SJCRH30 (cell line): Measurements from ENCODE around the gene SORCS2. TPM values are rescaled to one million over a fixed set of nuclear protein-coding genes. Genes with fewer than 3 reads are reported as not detected.

Source experiments
- DNase-seq, 2 experiments: peaks; one replicate each; pipeline ENCODE4 v3.0.0-alpha.2; 2015 to 2020
- H3K27ac ChIP-seq: fragments of 250-450 bp; sonication (Bioruptor Pico); 2 replicates; pipeline ENCODE4 v1.5.1; 2020; ENCODE audit warnings: mild to moderate bottlenecking, moderate library complexity
- H3K27me3 ChIP-seq: fragments of 250-450 bp; sonication (Bioruptor Pico); 2 replicates; pipeline ENCODE4 v1.5.1; 2020; ENCODE audit warnings: mild to moderate bottlenecking, moderate library complexity
- H3K36me3 ChIP-seq: fragments of 250-450 bp; sonication (Bioruptor Pico); 2 replicates; pipeline ENCODE4 v1.5.1; 2020; ENCODE audit warnings: mild to moderate bottlenecking, moderate library complexity
- H3K4me1 ChIP-seq: fragments of 250-450 bp; sonication (Bioruptor Pico); 2 replicates; pipeline ENCODE4 v1.5.1; 2020; ENCODE audit warnings: mild to moderate bottlenecking, moderate library complexity
- H3K4me3 ChIP-seq: fragments of 250-450 bp; sonication (Bioruptor Pico); 2 replicates; pipeline ENCODE4 v1.5.1; 2020; ENCODE audit warnings: mild to moderate bottlenecking, moderate library complexity
- H3K9me3 ChIP-seq: fragments of 250-450 bp; sonication (Bioruptor Pico); replicated peaks from 2 replicates; pipeline ENCODE4 v1.5.1; 2020; ENCODE audit warnings: mild to moderate bottlenecking, moderate library complexity
- total RNA-seq: library from RNA; depleted of rRNA; stranded (reverse); fragments of >200 nt; shearing (Covaris generic); gene quantifications from 2 replicates; pipeline ENCODE4 v1.2.3, GENCODE V29; 2014

Gene SORCS2
- total RNA-seq, 1 experiment from 2014 or later, result 1.4 TPM

- Histone ChIP-seq H3K27me3 (peaks cover 26% of the 10 kb centered on the region), H3K4me1 (peaks cover 4% of the 10 kb centered on the region; the same call in 1 of the 2 replicates)
- DNase-seq, result no peak
Observed at GRCh38 chr4:7196288-7196651, 3.9 kb downstream of the SORCS2 start.

GRCh38 chr4:7196736-7197135 is 4.4 kb downstream of the SORCS2 start:
- no peak for DNase-seq
- Histone ChIP-seq H3K27ac (no peak overlapping the region), H3K4me1 (peaks cover 5% of the 10 kb centered on the region; the same call in 1 of the 2 replicates), H3K27me3 (peaks cover 24% of the 10 kb centered on the region), H3K9me3 (no peaks in the 10 kb centered on the region), H3K36me3 (no peaks in the 10 kb centered on the region), H3K4me3 (no peak overlapping the region)

More at GRCh38 chr4:7196288-7196651, 3.9 kb downstream of the SORCS2 start:
- Histone ChIP-seq H3K4me3 (no peak overlapping the region), H3K27ac (no peak overlapping the region), H3K36me3 (no peaks in the 10 kb centered on the region), H3K9me3 (no peaks in the 10 kb centered on the region)

- Histone ChIP-seq H3K27me3 (peaks cover 23% of the 10 kb centered on the region), H3K4me3 (no peak overlapping the region), H3K4me1 (peaks cover 7% of the 10 kb centered on the region; the same call in 1 of the 2 replicates), H3K9me3 (no peaks in the 10 kb centered on the region), H3K27ac (no peak overlapping the region), H3K36me3 (no peaks in the 10 kb centered on the region)
- no peak for DNase-seq
Observed at GRCh38 chr4:7197910-7198309, 5.6 kb downstream of the SORCS2 start.

GRCh38 chr4:7198440-7199128 is 6.2 kb downstream of the SORCS2 start:
- peaks cover 16% of the 10 kb centered on the region for H3K27me3 ChIP-seq
- no peak for DNase-seq
- no peak overlapping the region for H3K27ac ChIP-seq
- no peaks in the 10 kb centered on the region for H3K36me3 ChIP-seq
- no peak overlapping the region for H3K4me3 ChIP-seq
- peaks cover 6% of the 10 kb centered on the region; the same call in 1 of the 2 replicates for H3K4me1 ChIP-seq
- no peaks in the 10 kb centered on the region for H3K9me3 ChIP-seq

DNA sequence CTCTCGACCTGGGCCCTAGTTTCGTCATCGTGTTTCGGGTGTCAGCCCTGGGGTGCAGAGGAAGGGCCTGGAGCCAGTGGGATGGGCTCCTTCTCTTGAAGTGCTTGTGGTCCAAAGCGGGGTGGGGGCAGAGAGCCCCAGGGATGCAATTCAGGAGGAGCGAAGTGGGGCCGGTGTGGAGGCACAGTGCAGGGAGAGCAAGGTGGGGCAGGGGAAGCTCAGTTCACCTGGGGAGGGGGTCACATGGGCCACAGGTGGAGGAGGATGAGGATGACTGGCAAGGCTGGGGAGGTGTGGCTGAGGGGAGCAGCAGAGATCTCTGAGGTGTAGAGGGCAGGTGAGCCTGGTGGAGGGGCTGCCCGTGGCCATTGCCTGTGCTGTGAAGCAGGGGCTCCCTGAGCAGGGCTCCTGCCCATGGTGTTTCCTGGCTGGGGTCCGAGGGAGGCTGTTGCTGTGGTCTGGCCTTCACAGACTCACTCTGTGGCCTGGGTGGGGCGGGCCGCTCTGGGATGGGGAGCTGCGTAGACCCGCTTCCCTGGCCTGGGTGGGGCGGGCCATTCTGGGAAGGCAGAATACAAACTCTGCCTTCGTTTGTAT is 6.9 kb downstream of the SORCS2 start:
- Histone ChIP-seq H3K36me3 (no peaks in the 10 kb centered on the region), H3K4me3 (no peak overlapping the region), H3K9me3 (no peaks in the 10 kb centered on the region), H3K27ac (no peak overlapping the region), H3K27me3 (peaks cover 10% of the 10 kb centered on the region), H3K4me1 (0 out of 2 replicates have a peak, but pooled peaks cover 3% of the 10 kb centered on the region)
- no peak for DNase-seq

DNA sequence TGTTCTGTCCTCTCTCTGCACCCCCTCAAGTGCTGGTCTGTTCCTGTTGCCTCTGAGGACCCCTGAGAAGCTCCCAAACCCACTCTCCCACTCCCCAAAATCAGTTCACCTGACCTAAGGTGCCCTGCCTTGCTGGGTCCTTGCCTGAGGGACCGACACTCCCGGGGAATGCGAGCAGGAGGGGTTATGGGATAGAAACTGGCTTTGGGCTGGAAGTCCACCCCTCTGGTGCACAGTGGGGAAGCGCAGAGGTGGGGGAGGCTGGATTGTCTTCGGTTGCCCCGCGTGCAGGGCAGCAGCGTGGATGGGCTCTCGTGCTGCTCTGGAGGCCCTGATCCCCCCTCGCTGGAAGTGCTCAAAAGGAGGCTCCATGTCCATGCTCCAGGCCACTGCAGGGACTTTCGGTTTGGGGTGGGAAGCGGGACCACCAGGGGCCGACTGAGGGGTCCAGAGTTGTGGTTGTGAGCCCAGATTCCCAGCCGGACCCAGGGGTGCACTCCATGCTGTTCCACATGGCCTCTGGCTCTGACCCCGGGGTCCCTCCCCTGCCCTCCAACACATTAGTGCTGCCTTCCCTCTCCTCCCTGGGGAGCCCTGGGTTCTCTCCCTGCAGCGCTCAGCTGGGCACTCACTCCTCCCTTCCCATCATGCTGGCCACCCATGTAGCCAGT is 7.6 kb downstream of the SORCS2 start:
- Histone ChIP-seq H3K9me3 (no peaks in the 10 kb centered on the region), H3K36me3 (no peaks in the 10 kb centered on the region), H3K4me1 (0 out of 2 replicates have a peak, but pooled peaks cover 3% of the 10 kb centered on the region), H3K27me3 (peaks cover 7% of the 10 kb centered on the region; the same call in 1 of the 2 replicates), H3K27ac (no peak overlapping the region), H3K4me3 (no peak overlapping the region)
- no peak for DNase-seq

- no peaks in the 10 kb centered on the region for H3K27me3 ChIP-seq
- H3K9me3 ChIP-seq, result no peaks in the 10 kb centered on the region
- H3K36me3 ChIP-seq, result no peaks in the 10 kb centered on the region
- no peak for DNase-seq
- peaks cover 9% of the 10 kb centered on the region; the same call in 1 of the 2 replicates for H3K4me1 ChIP-seq
- no peak overlapping the region for H3K4me3 ChIP-seq
- H3K27ac ChIP-seq, result no peak overlapping the region
Observed at GRCh38 chr4:7200801-7201200, 8.5 kb downstream of the SORCS2 start.

- no peak overlapping the region for H3K4me3 ChIP-seq
- H3K9me3 ChIP-seq, result no peaks in the 10 kb centered on the region
- H3K4me1 ChIP-seq, result peaks cover 16% of the 10 kb centered on the region
- no peak for DNase-seq
- H3K36me3 ChIP-seq, result no peaks in the 10 kb centered on the region
- H3K27me3 ChIP-seq, result no peaks in the 10 kb centered on the region
- no peak overlapping the region for H3K27ac ChIP-seq
Observed at GRCh38 chr4:7201420-7202305, 9.3 kb downstream of the SORCS2 start.

- no peaks in the 10 kb centered on the region for H3K9me3 ChIP-seq
- DNase-seq, result no peak
- no peak overlapping the region for H3K27ac ChIP-seq
Observed at GRCh38 chr4:7202411-7202810, 10.1 kb downstream of the SORCS2 start.

GRCh38 chr4:7204656-7205387 is 12.5 kb downstream of the SORCS2 start:
- Histone ChIP-seq H3K36me3 (no peaks in the 10 kb centered on the region), H3K4me3 (no peak overlapping the region), H3K27ac (no peak overlapping the region), H3K4me1 (peaks cover 28% of the 10 kb centered on the region), H3K27me3 (no peaks in the 10 kb centered on the region), H3K9me3 (no peaks in the 10 kb centered on the region)
- DNase-seq, result no peak

More at GRCh38 chr4:7202411-7202810, 10.1 kb downstream of the SORCS2 start:
- Histone ChIP-seq H3K27me3 (no peaks in the 10 kb centered on the region), H3K36me3 (no peaks in the 10 kb centered on the region), H3K4me3 (no peak overlapping the region), H3K4me1 (peaks cover 21% of the 10 kb centered on the region)

GRCh38 chr4:7206385-7206784 is 14.0 kb downstream of the SORCS2 start:
- H3K4me3 ChIP-seq, result no peak overlapping the region
- no peaks in the 10 kb centered on the region for H3K9me3 ChIP-seq
- no peaks in the 10 kb centered on the region for H3K27me3 ChIP-seq
- H3K4me1 ChIP-seq, result peaks cover 28% of the 10 kb centered on the region
- H3K36me3 ChIP-seq, result no peaks in the 10 kb centered on the region
- DNase-seq, result peak in 1 of 2 experiments; percentile 55
- peak overlapping the region; percentile 35 for H3K27ac ChIP-seq

DNA sequence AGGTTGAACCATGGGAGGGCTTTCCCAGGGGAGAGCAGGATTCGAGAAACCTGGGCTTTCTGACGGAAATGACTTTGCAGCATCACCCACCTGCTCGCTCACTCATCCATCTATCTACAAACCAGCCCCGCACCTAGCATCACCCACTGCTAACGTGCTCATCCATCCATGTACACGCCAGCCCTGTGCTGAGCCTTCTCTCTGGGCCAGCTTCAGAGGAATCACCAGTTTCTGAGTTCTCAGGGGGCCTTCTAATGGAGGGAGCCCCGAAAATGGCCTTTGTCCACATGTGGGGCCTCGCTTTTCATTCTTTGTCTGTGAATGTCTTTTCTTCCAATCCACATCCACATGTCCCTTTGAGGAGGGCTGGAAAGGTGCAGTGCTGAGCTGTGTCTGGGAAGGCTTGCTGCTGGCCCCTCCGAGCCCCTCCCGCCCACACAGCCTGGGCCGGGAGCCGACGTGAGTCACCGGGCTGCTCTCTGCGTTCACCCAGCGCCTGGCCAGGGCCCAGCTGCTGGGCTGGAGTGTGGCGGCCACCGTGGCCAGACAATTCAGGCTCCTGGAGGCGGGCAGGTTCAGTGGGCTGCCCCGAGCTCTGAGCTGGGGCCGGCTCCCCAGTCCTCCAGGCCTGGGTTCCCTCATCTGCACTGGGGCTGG is 14.7 kb downstream of the SORCS2 start:
- no peaks in the 10 kb centered on the region for H3K9me3 ChIP-seq
- H3K27me3 ChIP-seq, result no peaks in the 10 kb centered on the region
- peaks cover 25% of the 10 kb centered on the region for H3K4me1 ChIP-seq
- H3K27ac ChIP-seq, result peak overlapping the region; percentile 35
- DNase-seq, result peak; percentile 80 to 85
- H3K4me3 ChIP-seq, result no peak overlapping the region
- H3K36me3 ChIP-seq, result no peaks in the 10 kb centered on the region

DNA sequence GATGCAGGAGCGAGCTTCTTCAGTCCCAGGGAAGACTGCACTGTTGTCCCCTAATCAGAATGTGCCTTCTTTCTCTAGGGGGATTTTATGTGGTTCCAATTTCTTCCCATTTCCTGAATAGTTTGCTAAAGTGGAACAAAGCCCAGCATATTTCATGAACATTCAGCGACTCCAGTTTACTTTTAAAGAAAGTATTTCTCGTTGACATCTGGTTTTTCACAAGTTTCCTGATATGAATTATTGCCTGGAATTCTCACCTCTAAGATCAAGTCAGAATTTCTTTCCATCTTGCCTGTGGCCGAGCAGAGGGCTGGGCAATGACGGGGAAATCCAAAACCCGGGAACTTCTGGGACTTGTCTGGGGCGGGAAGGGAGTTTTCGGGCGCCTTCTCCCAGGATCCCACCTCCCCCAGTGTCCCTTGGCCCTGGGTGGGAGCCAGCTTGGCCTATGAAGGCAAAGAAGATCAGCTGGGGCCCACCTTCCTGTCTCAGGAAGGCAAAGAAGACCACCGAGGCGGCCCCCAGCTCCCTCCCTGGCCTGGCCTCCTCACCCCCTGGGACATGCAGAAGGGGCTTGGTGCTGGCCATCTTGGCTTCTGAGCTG is 15.4 kb downstream of the SORCS2 start:
- Histone ChIP-seq H3K4me3 (no peak overlapping the region), H3K9me3 (no peaks in the 10 kb centered on the region), H3K36me3 (no peaks in the 10 kb centered on the region), H3K27me3 (no peaks in the 10 kb centered on the region), H3K4me1 (peaks cover 25% of the 10 kb centered on the region), H3K27ac (peak overlapping the region; percentile 35)
- DNase-seq, result no peak
